H1 (cell line): Measurements from ENCODE around the gene CPSF4L. TPM values are rescaled to one million over a fixed set of nuclear protein-coding genes. Genes with fewer than 3 reads are reported as not detected.

Experiments
- CTCF ChIA-PET: fragments of 300-600 bp; sonication (Branson Sonifier 250); formaldehyde crosslinking; loops from one replicate; lab custom pipeline; 2021; ENCODE audit not compliant: partially characterized antibody; lab: Charles Lee
- POLR2A ChIA-PET: fragments of 300-600 bp; sonication (Branson Sonifier 250); formaldehyde crosslinking; loops from one replicate; lab custom pipeline; 2021; ENCODE audit warnings: inconsistent platforms; ENCODE audit not compliant: partially characterized antibody; lab: Charles Lee
- DNase-seq, 2 experiments: peaks; one replicate each; pipeline versions ENCODE4 v3.0.0 to v3.0.0-alpha.2; 2010 to 2022; ENCODE audit warnings: low spot score in 2 of 2, low read depth in 1 of 2, mixed read lengths in 1 of 2
- FAIRE-seq: peaks from 2 replicates; lab custom pipeline; 2011; peaks lifted over from hg19 to GRCh38; lab: Jason Lieb, UNC
- H2AFZ ChIP-seq: 2 replicates; pipeline ENCODE4 v1.8.1; 2012; ENCODE audit warnings: low read length, inconsistent platforms
- H2AK5ac ChIP-seq: 2 replicates; pipeline ENCODE4 v1.6.1; 2013; ENCODE audit warnings: low read depth, low read length
- H2BK120ac ChIP-seq: replicated peaks from 2 replicates; pipeline ENCODE3; 2013; ENCODE audit warnings: low read depth, low read length, inconsistent platforms
- H2BK12ac ChIP-seq: 2 replicates; pipeline ENCODE4 v1.6.1; 2013; ENCODE audit warnings: low read depth, low read length
- H2BK15ac ChIP-seq: 2 replicates; pipeline ENCODE4 v1.6.1; 2013; ENCODE audit warnings: low read length
- H2BK20ac ChIP-seq: 2 replicates; pipeline ENCODE4 v1.6.1; 2013; ENCODE audit warnings: low read length
- H2BK5ac ChIP-seq: 2 replicates; pipeline ENCODE4 v1.6.1; 2013; ENCODE audit warnings: low read depth, low read length
- H3K14ac ChIP-seq: 2 replicates; pipeline ENCODE4 v1.6.1; 2013; ENCODE audit warnings: inconsistent platforms; ENCODE audit not compliant: insufficient read length
- H3K18ac ChIP-seq: 2 replicates; pipeline ENCODE4 v1.6.1; 2013; ENCODE audit warnings: low read length; ENCODE audit errors: extremely low read depth
- H3K23ac ChIP-seq: 2 replicates; pipeline ENCODE4 v1.6.1; 2013; ENCODE audit warnings: inconsistent platforms; ENCODE audit not compliant: insufficient read length
- H3K23me2 ChIP-seq: 2 replicates; pipeline ENCODE4 v1.6.1; 2013; ENCODE audit warnings: low read depth, low read length
- H3K27ac ChIP-seq: 2 replicates; pipeline ENCODE4 v1.6.1; 2011; ENCODE audit warnings: low read depth, low read length, inconsistent platforms
- H3K27me3 ChIP-seq, 4 experiments: replicated peaks in 1 of 4; 1 replicate in 1 of 4; 2 replicates in 3 of 4; pipeline versions ENCODE4 v1.6.1 to v1.8.1; 2011 to 2013; ENCODE audit warnings: low read length in 3 of 4, mild to moderate bottlenecking in 3 of 4, inconsistent platforms in 2 of 4, mixed read lengths in 2 of 4, moderate library complexity in 1 of 4; ENCODE audit not compliant: control insufficient read depth in 3 of 4, insufficient read depth in 3 of 4; ENCODE audit errors: extremely low read depth in 1 of 4
- H3K36me3 ChIP-seq, 4 experiments: 2 replicates each; pipeline versions ENCODE4 v1.6.1 to v1.8.1; 2011 to 2013; ENCODE audit warnings: mild to moderate bottlenecking in 4 of 4, low read length in 3 of 4, moderate library complexity in 2 of 4, control low read depth in 1 of 4, inconsistent platforms in 1 of 4; ENCODE audit not compliant: insufficient read depth in 4 of 4, control insufficient read depth in 2 of 4
- H3K4ac ChIP-seq: replicated peaks from 2 replicates; pipeline ENCODE3; 2013; ENCODE audit warnings: low read length, low read depth, mixed read lengths, inconsistent platforms; ENCODE audit not compliant: insufficient read length
- H3K4me1 ChIP-seq, 4 experiments: replicated peaks in 1 of 4; 1 replicate in 1 of 4; 2 replicates in 3 of 4; pipeline versions ENCODE4 v1.6.1 to v1.8.1; 2011 to 2013; ENCODE audit warnings: low read length in 3 of 4, inconsistent platforms in 2 of 4, mixed read lengths in 1 of 4; ENCODE audit not compliant: insufficient read depth in 4 of 4, control insufficient read depth in 3 of 4
- H3K4me2 ChIP-seq, 2 experiments: 2 replicates each; pipeline versions ENCODE4 v1.6.1 to v1.8.1; 2011 to 2013; ENCODE audit warnings: low read depth in 2 of 2, low read length in 2 of 2, control low read depth in 1 of 2, inconsistent platforms in 1 of 2, mild to moderate bottlenecking in 1 of 2; ENCODE audit not compliant: insufficient read depth in 1 of 2
- H3K4me3 ChIP-seq, 4 experiments: fragments of 200-600, 300-600 bp in 1 of 4; sonication (generic), shearing (Covaris generic), sonication (Bioruptor Twin) in 1 of 4; 2 replicates each; pipeline versions ENCODE4 v1.5.1 to v1.8.1; 2011 to 2016; ENCODE audit warnings: low read length in 4 of 4, low read depth in 3 of 4, control low read depth in 2 of 4, inconsistent platforms in 2 of 4, mild to moderate bottlenecking in 2 of 4, mixed read lengths in 1 of 4, moderate library complexity in 1 of 4; ENCODE audit not compliant: insufficient read depth in 2 of 4; ENCODE audit errors: extremely low read depth in 1 of 4
- H3K56ac ChIP-seq: replicated peaks from 2 replicates; pipeline ENCODE3; 2013; ENCODE audit warnings: low read depth, mild to moderate bottlenecking, mixed read lengths, low read length, inconsistent platforms; ENCODE audit not compliant: insufficient read length
- H3K79me1 ChIP-seq: 2 replicates; pipeline ENCODE4 v1.6.1; 2013; ENCODE audit warnings: low read depth, low read length, control low read depth
- H3K79me2 ChIP-seq, 2 experiments: 2 replicates each; pipeline versions ENCODE4 v1.6.1 to v1.8.1; 2012 to 2013; ENCODE audit warnings: low read length in 2 of 2, mild to moderate bottlenecking in 2 of 2, inconsistent platforms in 1 of 2; ENCODE audit not compliant: insufficient read depth in 2 of 2, control insufficient read depth in 1 of 2
- H3K9ac ChIP-seq, 4 experiments: replicated peaks in 1 of 4; 1 replicate in 1 of 4; 2 replicates in 3 of 4; pipeline versions ENCODE4 v1.6.1 to v1.8.1; 2011 to 2013; ENCODE audit warnings: low read depth in 3 of 4, low read length in 3 of 4, control low read depth in 2 of 4, mild to moderate bottlenecking in 2 of 4, moderate library complexity in 2 of 4, inconsistent platforms in 1 of 4; ENCODE audit errors: extremely low read depth in 1 of 4
- H3K9me3 ChIP-seq, 2 experiments: 2 replicates each; pipeline versions ENCODE4 v1.6.1 to v1.8.1; 2012 to 2013; ENCODE audit warnings: mild to moderate bottlenecking in 2 of 2, moderate library complexity in 2 of 2, control low read depth in 1 of 2, inconsistent platforms in 1 of 2, low read depth in 1 of 2, low read length in 1 of 2, mixed read lengths in 1 of 2; ENCODE audit not compliant: insufficient read depth in 2 of 2
- H4K20me1 ChIP-seq, 2 experiments: replicated peaks in 1 of 2; 2 replicates each; pipeline versions ENCODE3 to v1.8.1; 2011 to 2013; ENCODE audit warnings: inconsistent platforms in 2 of 2, low read length in 2 of 2, mild to moderate bottlenecking in 1 of 2; ENCODE audit not compliant: insufficient read depth in 2 of 2, control insufficient read depth in 1 of 2
- H4K5ac ChIP-seq: 2 replicates; pipeline ENCODE4 v1.6.1; 2013; ENCODE audit warnings: low read length, low read depth, mixed read lengths, inconsistent platforms; ENCODE audit not compliant: insufficient read length
- H4K8ac ChIP-seq: 2 replicates; pipeline ENCODE4 v1.8.0; 2013; ENCODE audit warnings: mild to moderate bottlenecking, moderate library complexity, low read length, inconsistent platforms; ENCODE audit not compliant: insufficient read depth; ENCODE audit errors: extremely low read depth
- H4K91ac ChIP-seq: replicated peaks from 2 replicates; pipeline ENCODE3; 2013; ENCODE audit warnings: low read length, mixed read lengths, inconsistent platforms; ENCODE audit not compliant: insufficient read length
- BACH1 ChIP-seq: IDR thresholded peaks from 2 replicates; pipeline ENCODE4 v1.6.1; 2012; ENCODE audit warnings: low read length, improper control_type of control experiment
- CTBP2 ChIP-seq: IDR thresholded peaks from 2 replicates; pipeline ENCODE4 v1.7.0; 2011; ENCODE audit warnings: borderline replicate concordance, mild to moderate bottlenecking, moderate library complexity, mixed read lengths, low read length; ENCODE audit not compliant: insufficient read depth, insufficient read length
- KDM1A ChIP-seq: fragments of 200-600, 300-600 bp; sonication (generic); IDR thresholded peaks from 2 replicates; pipeline ENCODE4 v1.7.1; 2016; ENCODE audit warnings: mild to moderate bottlenecking, low read length, borderline replicate concordance
- SIN3A ChIP-seq, 2 experiments: IDR thresholded peaks in 1 of 2; conservative IDR thresholded peaks in 1 of 2; 2 replicates each; pipeline ENCODE4 v1.6.1; 2011 to 2012; ENCODE audit warnings: low read length in 2 of 2, improper control_type of control experiment in 1 of 2, low read depth in 1 of 2, mild to moderate bottlenecking in 1 of 2
- TAF1 ChIP-seq: IDR thresholded peaks from 2 replicates; pipeline ENCODE4 v1.6.1; 2011; ENCODE audit warnings: mild to moderate bottlenecking, low read depth, low read length
- WGBS, 2 experiments: shearing (Covaris generic) in 1 of 2; methylation state at CpG; one replicate each; pipeline versions ENCODE4 v1.1.6 to v1.1.7; 2013 to 2015; ENCODE audit warnings: low lambda C conversion rate in 2 of 2, mixed read lengths in 2 of 2, inconsistent platforms in 1 of 2, low coverage in 1 of 2, missing lambda C conversion rate in 1 of 2; ENCODE audit not compliant: insufficient replicate concordance in 2 of 2, insufficient coverage in 1 of 2, insufficient read length in 1 of 2; ENCODE audit errors: extremely low coverage in 1 of 2, missing lambda C conversion rate in 1 of 2; 5-methylcytosine and 5-hydroxymethylcytosine counted together
- polyA plus RNA-seq, 7 experiments: library from polyadenylated mRNA; depleted of rRNA in 3 of 7; stranded (reverse) in 5 of 7; unstranded in 2 of 7; fragments of >200 nt in 5 of 7; fragments of 200-250 nt in 2 of 7; gene quantifications; 1 replicate in 5 of 7; 2 replicates in 1 of 7; 4 replicates in 1 of 7; pipeline versions ENCODE4 v1.2.1 to v1.2.3, GENCODE V29; 2011 to 2013; ENCODE audit warnings: missing spikeins in 2 of 7, mixed read lengths in 2 of 7
- total RNA-seq: library from RNA; stranded (reverse); fragmentation: NEBNext Ultra II Directional; extraction: Animal tissue kit (Norgen Biotek cat#: 25700); gene quantifications from 2 replicates; pipeline ENCODE4 v1.2.1, GENCODE V29; 2021

CPSF4L gene
- total and polyA plus RNA-seq, 2 of the 8 experiments (the other 6 are each of a cell fraction or from before 2014, with no cell fraction given) = not detected

- peaks cover 0 to 35% of the 10 kb centered on the region in 2 experiments; a peak in 3 of 4 replicates for H3K79me2 ChIP-seq
- ChIA-PET POLR2A (interaction anchor here (0.7 to 3.4 kb wide), 7 partner anchors 7 to 77 kb away, joined by 3 to 13 read pairs (median 4); partner anchors contain the start of gene COG1), CTCF (interaction anchor here (0.6 to 3.9 kb wide), 13 partner anchors 11 to 201 kb away, joined by 3 to 22 read pairs (median 5); a partner anchor contains a TSS)
- H3K79me1 ChIP-seq = no peaks in the 10 kb centered on the region; the same call in 1 of the 2 replicates
- no peak overlapping the region for H3K27ac ChIP-seq
- peaks cover 0 to 13% (median 1%) of the 10 kb centered on the region in 4 experiments; a peak in 4 of 8 replicates for H3K36me3 ChIP-seq
- H2AK5ac ChIP-seq = no peak overlapping the region
- H3K27me3 ChIP-seq = no peaks in the 10 kb centered on the region
- no peak overlapping the region for H4K91ac ChIP-seq
- H2BK20ac ChIP-seq = no peak overlapping the region
- TF ChIP-seq KDM1A (no peak), SIN3A (conservative IDR thresholded peaks at IDR 0.05 in 1 of 2, IDR thresholded peaks at IDR 0.05 in 1 of 2; ENCODE audit: low read depth in 1 of 2, low read length in 2 of 2) (no peak), CTBP2 (no peak), TAF1 (no peak), BACH1 (no peak)
- no peak overlapping the region for H4K8ac ChIP-seq
- DNase-seq (no peak), FAIRE-seq (no peak)
- H4K5ac ChIP-seq = no peak overlapping the region
- peaks cover 0 to 4% (median 0%) of the 10 kb centered on the region in 4 experiments; a peak in 2 of 7 replicates for H3K4me1 ChIP-seq
- no peaks in the 10 kb centered on the region for H3K23me2 ChIP-seq
- H2BK15ac ChIP-seq = no peak overlapping the region
- H3K56ac ChIP-seq = no peak overlapping the region
- no peak overlapping the region for H3K23ac ChIP-seq
- no peak overlapping the region for H3K14ac ChIP-seq
- 78% methylated on average over 4 of the region's 4 CpGs; no CpG with 5 or more reads in 1 of the 2 experiments for WGBS, 2 experiments
- H3K4me2 ChIP-seq = no peak overlapping the region
- H2BK120ac ChIP-seq = no peak overlapping the region
- H2AFZ ChIP-seq = no peak overlapping the region
- H2BK5ac ChIP-seq = no peak overlapping the region
- H4K20me1 ChIP-seq = peaks cover 5 to 6% of the 10 kb centered on the region in 2 experiments
- no peak overlapping the region for H3K4ac ChIP-seq
- no peak overlapping the region for H3K4me3 ChIP-seq
- no peaks in the 10 kb centered on the region for H3K9me3 ChIP-seq
- no peak overlapping the region for H2BK12ac ChIP-seq
- no peak overlapping the region for H3K18ac ChIP-seq
- H3K9ac ChIP-seq = no peak overlapping the region
These were observed 46.8 kb downstream of the CPSF4L start for GRCh38 chr17:73214851-73215250.
